ENCODE results near the gene ADGRE2.
"Not testable (repeated sequence)": the region's sequence is repeated elsewhere in the genome, so short reads cannot be mapped to it uniquely, and the experiment has no call there.

Gene ADGRE2

DNA sequence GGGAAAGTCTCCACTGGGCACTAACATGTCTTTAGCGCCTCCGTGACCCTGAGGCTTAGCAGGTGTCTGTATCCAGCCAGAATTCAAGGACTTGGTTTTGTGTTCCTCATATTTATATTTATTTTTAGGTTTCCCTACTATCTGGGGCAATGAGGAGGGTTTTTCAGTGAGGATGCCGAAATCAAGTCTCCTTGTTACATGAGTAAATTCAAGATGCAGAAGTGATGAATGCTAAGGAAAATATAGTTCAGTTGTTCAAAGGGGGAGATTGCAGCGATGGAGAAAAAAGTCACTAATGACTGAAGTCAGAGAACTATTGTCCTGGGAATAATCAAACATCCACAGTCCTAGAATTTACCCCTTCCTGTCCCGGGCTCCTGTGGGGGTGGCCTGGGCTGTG lies 791 bp upstream of the ADGRE2 start:
- no peak for DNase-seq (ENCODE audit: low read depth)

DNA sequence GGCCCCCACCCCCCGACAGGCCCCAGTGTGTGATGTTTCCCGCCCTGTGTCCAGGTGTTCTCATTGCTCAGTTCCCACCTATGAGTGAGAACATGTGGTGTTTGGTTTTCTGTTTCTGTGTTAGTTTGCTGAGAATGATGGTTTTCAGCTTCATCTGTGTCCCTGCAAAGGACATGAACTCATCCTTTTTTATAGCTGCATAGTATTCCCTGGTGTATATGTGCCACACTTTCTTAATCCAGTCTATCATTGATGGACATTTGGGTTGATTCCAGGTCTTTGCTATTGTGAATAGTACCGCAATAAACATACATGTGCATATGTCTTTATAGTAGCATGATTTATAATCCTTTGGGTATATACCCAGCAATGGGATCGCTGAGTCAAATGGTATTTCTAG lies 715 bp downstream of the ADGRE2 start:
- DNase-seq (ENCODE audit: low read depth), result not testable (repeated sequence)

DNA sequence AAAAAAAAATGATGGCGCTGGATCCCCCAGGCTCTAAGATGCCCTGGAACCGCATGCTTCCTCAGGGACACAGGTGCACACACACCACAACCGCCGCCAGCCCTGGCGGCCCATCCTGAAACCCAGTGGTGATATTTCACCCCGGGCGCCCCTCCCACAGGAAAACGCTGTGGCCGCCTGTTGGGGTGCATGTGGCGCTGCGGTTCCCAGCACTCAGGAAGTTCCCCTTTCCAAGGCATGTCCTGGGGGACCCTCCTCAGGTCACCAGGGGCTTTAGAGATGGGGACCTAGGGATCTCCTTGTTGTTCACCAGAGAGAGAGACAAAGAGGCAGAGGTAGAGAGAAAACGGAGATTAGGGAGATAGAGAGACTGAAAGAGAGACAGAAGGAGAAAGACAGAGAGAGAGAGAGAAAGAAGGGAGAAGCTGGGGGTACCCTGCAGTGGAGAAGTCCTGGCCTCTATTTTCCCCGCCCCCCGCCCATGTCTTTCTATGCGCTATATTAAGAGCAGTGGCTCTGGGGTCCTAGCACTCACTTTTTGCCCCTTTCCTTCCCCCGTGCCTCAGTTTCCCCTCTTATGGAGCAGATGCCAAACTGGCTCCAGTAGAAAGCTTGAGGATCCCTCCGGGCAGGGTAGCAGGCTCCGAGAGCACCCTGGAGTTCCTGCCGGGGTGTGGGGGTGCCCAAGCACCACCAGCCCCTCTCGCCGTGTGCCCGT lies 2.3 kb downstream of the ADGRE2 start:
- no peak for DNase-seq (ENCODE audit: low read depth)

DNA sequence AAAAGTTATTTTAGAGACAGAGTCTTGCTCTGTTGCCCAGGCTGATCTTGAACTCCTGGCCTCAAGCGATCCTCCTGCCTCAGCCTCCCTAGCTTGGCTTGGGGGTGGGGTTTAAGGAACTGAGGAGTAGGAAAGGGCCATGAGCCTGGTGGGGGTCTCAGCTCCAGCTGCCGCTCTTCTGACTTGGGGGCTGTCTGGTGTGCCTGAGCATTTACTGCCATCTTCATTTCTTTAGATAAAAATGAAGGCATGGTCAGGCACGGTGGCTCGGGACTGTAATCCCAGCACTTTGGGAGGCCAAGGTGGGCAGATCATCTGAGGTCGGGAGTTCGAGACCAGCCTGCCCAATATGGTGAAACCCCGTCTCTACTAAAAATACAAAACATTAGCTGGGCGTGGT lies 3.0 kb downstream of the ADGRE2 start:
- DNase-seq (ENCODE audit: low read depth), result not testable (repeated sequence)

DNA sequence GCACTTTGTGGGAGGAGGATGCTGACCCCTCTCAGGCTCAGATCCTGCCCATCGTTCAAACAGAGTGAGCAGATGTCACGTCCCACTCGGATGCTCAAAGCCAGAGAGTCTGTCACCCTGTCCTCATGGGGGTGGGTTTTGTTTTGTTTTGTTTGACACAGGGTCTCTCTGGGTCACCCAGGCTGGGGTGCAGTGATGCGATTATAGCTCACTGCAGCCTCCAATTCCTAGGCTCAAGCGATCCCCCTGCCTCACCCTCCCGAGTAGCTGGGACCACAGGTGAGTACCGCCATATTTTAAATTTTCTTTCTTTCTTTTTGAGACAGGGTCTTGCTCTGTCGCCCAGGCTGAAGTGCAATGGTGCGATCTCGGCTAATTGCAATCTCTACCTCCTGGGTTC lies 4.0 kb downstream of the ADGRE2 start:
- no peak for DNase-seq (ENCODE audit: low read depth)

DNA sequence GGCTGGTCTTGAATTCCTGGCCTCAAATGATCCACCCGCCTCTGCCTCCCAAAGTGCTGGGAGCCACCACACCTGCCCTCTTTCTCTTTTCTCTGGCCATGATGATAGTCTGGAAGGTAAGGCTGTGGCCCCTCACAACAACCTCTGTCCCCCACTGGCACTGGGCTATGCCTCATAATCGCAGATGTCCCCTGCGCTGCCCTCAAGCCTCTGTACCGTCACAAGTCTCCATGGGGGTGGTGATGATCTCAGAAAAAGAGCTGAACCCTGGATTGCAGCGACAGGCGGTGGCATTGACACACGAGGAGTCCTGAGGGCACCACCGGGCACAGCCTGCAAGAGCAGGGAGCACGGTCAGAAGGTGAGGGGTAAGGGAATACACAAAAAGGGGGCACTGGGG lies 4.6 kb downstream of the ADGRE2 start:
- not testable (repeated sequence) for DNase-seq (ENCODE audit: low read depth)

DNA sequence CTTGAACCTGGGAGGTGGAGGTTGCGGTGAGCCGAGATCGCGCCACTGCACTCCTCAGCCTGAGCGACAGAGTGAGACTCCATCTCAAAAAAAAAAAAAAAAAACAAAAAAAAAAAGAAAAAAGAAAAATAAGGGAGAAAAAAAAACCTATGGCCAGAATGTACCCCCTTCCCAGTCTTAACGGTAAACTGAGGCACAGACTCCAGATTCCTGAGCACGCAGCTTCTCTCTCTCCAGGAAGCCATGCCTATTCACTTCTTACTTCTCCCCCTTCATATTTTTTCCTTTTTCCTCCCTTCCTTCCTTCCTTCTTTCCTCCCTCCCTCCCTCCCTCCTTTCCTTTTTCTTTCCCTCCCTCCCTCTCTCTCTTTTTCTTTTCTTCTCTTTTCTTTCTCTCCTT lies 5.4 kb downstream of the ADGRE2 start:
- no peak for DNase-seq (ENCODE audit: low read depth)

DNA sequence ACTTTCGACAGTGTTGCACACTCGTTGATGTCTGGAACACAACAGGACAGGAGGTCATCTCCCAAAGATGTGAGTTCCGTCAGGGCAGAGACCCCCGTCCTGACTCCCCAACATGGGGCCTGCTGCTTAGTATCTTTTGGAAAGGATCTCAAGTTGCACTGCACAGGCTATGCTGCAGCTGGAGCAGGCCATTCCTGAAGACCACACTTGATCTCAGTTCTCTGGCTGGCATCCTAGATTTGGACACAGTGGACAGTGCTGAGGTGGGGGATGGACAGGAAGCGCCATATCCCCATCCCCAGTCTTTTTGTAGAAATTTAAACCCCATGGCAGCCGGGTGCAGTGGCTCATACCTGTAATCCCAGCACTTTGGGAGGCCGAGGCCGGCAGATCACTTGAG lies 5.9 kb downstream of the ADGRE2 start:
- no peak for DNase-seq (ENCODE audit: low read depth)

DNA sequence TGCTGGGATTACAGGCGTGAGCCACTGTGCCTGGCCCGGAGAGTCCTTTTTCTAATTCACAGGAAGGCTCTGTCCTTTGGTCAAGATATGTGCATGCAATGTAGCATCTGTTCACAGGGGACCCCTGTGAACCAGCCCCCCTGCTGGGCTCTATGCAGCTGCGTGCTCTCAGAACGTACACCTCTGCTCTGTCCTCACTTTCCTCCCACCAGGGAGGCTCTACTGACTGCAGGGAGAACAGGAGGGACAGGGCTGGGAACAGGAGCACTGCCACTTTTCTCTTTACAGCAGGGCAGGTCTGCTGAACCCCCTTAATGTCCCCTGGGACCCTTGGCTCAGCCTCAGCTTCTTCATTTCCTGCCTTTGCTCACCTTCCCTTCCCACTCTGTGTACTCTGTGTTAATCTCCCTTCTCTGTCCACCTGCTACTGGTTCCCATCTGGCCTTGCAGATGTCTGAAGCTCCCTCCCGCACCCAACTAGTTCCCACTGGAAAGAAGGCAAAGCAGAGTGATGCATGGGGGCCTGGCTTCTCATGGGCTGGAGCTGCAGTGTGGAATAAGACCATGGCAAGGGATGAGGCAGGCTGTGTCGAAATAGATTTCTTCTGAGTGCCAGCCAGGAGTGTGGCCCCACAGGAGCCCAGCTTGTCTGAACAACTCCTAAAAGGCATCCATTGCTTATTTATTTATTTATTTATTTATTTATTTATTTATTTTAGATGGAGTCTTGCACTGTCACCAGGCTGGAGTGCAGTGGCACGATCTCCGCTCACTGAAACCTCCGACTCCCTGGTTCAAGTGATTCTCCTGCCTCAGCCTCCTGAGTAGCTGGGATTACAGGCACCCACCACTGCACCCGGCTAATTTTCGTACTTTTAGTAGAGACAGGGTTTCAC lies 7.2 kb downstream of the ADGRE2 start:
- no peak for DNase-seq (ENCODE audit: low read depth)

DNA sequence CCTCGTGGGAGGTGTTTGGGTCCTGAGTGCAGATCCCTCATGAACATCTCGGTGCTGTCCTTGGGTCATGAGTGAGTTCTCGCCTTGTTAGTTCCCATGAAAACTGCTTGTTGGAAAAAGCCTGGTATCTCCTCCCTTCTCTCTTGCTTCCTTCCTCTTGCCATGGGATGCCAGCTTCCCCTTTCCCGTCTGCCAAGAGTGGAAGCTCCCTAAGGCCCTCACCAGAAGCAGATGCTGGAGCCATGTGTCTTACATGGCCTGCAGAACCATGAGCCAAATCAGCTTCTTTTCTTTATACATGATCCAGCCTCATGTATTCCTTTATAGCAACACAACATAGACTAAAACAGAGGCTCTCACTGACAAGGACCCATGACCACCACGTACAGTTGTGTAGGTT lies 8.2 kb downstream of the ADGRE2 start:
- no peak for DNase-seq (ENCODE audit: low read depth)

DNA sequence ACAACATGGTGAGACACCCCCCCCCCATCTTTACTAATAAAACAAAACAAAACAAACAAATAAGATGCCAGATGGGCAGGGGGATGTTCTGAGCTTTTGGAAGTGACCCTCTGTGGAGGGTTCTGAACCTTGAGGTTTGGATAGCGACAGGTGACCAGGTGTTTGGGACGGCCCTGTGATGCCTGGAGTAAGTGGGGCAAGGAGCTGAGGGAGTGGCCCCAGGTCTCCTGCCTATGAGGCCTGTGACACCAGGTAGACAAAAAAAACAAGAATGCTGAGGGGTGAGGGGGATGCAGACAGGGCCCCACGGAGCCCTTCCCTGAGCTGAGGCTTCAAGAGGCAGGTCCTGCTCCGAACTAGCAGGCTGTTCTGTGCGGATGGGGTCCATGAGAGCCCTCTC lies 9.2 kb downstream of the ADGRE2 start:
- DNase-seq (ENCODE audit: low read depth), result no peak

DNA sequence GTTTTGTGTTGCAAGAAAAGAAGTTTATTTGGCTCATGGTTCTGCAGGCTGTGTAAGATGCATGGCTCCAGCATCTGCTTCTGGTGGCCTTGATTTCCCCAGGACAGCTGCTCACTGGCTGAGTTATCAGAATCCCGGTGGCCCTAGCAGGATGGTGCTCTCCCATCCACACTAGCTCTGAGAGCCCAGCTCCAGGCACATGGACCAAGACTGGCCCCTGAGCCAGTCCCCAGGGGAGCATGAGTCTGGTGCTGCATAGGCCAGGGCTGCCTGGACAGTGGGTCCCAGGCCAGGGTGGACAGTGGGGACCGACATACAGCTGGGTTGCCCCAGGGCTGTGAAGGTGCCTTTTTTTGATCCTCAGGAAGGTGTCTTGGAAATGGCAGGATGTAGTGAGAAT lies 10.4 kb downstream of the ADGRE2 start:
- DNase-seq (ENCODE audit: low read depth), result no peak

DNA sequence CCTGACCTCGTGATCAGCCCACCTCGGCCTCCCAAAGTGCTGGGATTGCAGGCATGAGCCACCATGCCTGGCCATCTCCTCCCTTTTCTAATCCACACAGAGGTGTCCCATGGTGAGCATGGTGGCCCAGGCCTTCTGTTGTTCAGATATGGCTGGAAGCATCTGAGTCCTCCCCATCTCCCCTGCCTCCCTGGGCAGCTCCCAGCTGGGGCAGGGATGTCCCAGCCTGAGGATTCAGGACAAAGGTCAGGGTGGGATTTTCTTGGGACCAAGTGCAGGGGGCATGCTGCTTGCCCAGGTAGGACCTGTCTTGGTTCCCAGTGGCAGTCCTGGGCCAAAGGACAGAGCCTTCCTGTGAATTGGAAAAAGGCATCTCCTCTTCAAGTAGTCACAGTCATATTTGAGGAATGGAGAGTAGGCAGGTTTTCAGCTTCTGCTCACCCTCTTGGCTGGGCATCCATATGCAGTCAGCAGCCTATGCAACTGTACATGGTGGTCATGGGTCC lies 10.8 kb downstream of the ADGRE2 start:
- no peak for DNase-seq (ENCODE audit: low read depth)

DNA sequence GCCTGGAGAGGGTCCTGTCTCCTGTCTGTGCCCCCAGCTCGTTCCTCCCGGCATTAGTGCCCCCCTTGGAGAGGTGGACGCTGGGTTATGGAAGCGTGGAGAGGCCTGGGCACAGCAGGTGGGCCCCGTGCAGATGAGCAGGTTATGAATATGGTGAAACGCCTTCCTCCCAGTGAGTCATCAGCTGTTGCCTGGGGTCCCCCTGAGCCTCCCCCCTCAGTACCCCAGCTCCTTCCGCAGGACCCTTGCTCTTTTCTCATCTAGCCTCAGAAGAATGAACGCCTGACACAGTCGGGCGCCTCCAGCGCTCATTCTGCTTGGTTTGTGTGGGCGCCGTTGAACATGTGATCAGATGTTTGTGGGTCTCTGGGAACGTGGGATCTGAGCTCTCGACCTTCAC lies 12.5 kb downstream of the ADGRE2 start:
- DNase-seq (ENCODE audit: low read depth), result not testable (repeated sequence)

DNA sequence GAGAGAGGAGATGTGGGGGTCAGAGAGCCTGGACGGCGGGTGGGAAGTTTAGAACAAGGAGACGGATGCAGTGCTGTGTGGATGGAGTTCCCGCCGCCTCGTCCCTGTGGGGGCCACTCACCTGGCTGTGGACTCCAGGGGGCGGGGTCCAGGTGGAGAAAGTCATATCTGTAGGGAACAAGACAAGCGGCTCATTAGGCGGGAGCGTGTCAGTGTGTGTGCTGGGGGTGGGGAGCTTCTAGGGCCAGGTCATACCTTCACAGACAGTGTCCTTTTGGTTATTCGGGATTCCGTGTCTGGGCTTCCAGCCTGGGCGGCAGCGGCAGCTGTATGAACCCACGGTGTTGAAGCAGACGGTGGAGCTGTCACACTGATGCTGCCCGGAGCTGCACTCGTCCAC lies 13.0 kb downstream of the ADGRE2 start:
- not testable (repeated sequence) for DNase-seq (ENCODE audit: low read depth)

DNA sequence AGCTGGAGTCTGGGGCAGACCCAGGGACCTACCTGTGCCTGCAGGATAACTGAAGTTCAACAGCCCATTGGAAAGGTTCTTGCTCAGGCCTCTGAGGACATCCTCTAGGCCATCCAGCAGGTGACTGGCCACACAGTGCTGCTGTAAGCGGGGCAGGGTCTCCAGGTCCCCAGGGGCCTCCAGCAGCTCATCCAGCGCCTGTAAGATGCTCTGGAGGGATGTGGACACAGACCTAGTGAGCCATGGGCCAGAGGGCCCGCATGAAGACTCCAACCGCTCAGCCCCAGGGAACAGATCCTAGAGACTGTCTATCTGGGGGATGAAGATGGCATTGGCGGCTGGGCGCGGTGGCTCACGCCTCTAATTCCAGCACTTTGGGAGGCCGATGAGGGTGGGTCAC lies 14.0 kb downstream of the ADGRE2 start:
- no peak for DNase-seq (ENCODE audit: low read depth)

DNA sequence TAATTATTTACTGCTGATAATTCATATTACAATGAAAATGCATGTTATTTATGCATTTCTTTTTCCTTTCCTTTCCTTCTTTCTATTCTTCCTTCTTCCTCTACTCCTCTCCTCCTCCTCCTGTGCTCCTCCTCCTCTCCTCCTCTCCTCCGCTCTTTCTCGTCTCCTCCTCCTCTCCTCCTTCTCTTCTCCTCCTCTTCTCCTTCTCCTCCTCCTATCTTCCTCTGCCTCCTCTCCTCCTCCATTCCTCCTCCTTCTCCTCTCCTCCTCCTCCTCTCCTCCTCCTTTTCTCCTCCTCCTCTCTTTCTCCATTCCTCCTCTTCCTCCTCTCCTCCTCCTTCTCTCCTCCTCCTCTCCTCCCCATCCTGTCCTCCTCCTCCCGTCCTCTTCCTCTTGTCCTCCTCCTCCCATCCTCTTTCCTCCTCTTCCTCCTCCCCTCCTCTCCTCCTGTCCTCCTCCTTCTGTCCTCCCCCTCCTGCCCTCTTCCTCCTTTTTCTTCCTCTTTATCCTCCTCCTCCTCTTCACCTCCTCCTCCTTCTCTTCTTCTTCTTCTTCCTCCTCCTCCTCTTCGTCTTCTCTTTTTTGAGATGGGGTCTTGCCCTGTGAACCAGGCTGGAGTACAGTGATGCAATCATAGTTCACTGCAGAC lies 14.7 kb downstream of the ADGRE2 start:
- no peak for DNase-seq (ENCODE audit: low read depth)

DNA sequence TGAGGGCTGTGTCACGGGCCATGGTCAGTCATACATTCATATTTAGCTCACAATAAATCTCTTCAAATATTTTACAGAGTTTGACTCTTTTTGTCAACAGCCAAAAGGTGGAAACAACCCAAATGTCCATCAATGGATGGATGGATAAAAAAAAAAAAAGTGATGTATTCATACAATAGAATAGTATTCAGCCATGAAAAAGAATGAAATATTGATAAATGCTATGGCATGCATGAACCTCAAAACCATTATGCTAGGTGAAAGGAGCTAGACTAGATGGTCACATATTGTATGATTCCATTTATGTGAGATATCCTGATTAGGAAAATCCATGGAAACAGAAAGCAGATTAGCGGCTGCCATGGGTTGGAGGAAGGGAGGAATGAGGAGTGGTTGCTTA lies 16.2 kb downstream of the ADGRE2 start:
- no peak for DNase-seq (ENCODE audit: low read depth)

DNA sequence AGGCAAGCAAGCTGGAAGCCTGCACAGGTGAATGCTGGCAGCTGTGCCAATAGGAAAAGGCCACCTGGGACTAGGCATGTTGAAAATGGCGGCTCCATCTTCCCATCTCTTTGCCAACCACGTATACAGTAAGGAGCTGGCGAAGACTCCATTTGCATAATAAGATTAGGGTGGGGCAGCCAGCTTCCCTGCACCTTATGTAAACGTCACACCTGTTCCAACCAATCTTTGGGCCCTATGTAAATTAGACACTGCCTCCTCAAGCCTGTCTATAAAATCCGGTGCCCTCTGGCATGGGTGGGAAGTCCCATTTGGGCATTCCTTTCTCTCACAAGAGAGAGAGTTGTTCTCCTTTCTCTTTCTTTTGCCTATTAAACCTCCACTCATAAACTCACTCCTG lies 16.8 kb downstream of the ADGRE2 start:
- no peak for DNase-seq (ENCODE audit: low read depth)

DNA sequence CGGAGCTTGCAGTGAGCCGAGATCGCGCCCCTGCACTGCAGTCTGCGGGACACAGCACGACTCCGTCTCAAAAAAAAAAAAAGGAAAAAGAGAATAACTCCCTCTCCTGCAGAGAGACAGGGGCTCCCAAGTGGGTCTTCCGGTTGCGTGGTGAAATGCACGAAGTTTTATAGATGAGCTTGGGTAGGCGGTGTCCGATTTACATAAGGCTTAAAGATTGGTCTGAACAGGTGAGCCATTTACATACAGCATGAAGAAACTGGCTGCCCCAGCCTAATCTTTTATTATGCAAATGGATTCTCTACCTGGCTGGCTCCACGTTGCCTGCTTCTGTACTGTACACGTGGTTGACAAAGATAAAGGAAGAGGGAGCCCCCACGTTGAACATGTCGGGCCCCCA lies 19.5 kb downstream of the ADGRE2 start:
- DNase-seq (ENCODE audit: low read depth), result no peak

DNA sequence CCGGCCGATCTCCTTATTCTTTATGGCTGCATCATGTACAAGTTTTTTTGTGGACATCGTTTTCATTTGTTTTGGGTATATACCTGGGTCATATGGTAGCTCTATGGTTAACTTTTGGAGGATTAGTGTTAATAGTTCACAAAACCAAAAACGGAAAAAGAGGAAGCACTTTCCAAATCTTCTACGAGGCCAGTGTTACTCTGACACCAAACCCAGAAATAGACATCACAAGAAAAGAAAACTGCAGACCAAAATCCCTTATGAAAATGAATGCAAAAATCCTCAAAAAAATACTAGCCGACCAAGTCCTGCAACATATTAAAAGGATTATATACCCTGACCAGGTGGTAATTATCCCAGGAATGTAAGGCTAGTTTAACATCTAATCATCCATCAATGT lies 29.8 kb downstream of the ADGRE2 start:
- DNase-seq (ENCODE audit: low read depth), result no peak

DNA sequence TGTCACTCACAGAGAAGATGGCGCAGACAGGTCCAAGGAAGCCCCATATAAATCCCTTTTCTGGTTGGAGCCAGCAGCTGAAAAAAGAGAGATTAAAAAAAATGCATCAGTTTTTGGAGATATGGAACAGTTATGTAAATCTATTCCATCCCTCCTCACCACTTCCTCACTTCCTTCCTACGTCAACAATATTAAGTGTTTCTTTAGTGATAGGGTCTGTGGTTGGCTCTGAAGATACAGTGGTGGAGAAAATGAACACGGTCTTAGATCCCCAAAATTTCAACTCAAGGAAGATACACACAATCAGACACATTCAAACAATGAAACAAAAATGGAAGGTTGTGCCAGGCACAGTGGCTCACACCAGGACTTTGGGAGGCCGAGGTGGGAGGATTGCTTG lies 31.5 kb downstream of the ADGRE2 start:
- peak; percentile 76 for DNase-seq (ENCODE audit: low read depth)

DNA sequence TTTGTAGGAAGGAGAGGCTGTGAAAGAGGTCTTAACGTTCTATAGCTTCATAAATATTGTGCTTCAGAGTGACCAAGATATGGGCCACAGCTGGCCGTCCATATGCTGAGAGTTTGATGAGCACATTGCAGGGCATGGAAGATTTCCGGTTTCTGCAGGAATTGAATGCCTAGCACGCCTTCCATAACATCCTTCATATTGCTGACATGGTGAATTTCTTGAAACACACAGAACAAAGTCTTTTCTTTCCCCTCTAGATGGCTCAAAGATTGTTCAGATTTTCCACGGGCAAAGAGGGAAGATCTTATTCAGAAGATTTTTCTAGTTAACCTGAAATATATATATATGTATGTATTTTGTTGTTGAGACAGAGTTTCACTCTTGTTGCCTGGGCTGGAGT lies 42.4 kb downstream of the ADGRE2 start:
- DNase-seq (ENCODE audit: low read depth), result no peak

Data from CMK (cell line).